ENCODE data around the gene EFEMP2. TPM values are rescaled to one million over a fixed set of nuclear protein-coding genes. Genes with fewer than 3 reads are reported as not detected.

The EFEMP2 gene
- total RNA-seq, 1 donor from 2014 or later: 310 TPM

- H3K9me3 Mint-ChIP-seq (ENCODE audit: low read depth): no peaks in the 10 kb centered on the region
- no peak for TF ChIP-seq CTCF (IDR thresholded peaks at IDR 0.05)
- H3K36me3 Mint-ChIP-seq (ENCODE audit: low read depth): peaks cover 26% of the 10 kb centered on the region
- no peaks in the 10 kb centered on the region for H3K27me3 Mint-ChIP-seq (ENCODE audit: low read depth)
- peak overlapping the region; percentile 57 for H3K27ac Mint-ChIP-seq (ENCODE audit: unreplicated experiment)
- DNase-seq (ENCODE audit: low spot score): peak; percentile 68
- H3K4me1 Mint-ChIP-seq (ENCODE audit: low read depth): peaks cover 50% of the 10 kb centered on the region
- H3K4me3 Mint-ChIP-seq (ENCODE audit: unreplicated experiment): no peak overlapping the region
These were observed 5.1 kb downstream of the EFEMP2 start for GRCh38 chr11:65867284-65868071.

GRCh38 chr11:65866509-65867283 is 5.9 kb downstream of the EFEMP2 start:
- Mint-ChIP-seq H3K4me1 (ENCODE audit: low read depth) (peaks cover 53% of the 10 kb centered on the region), H3K4me3 (ENCODE audit: unreplicated experiment) (no peak overlapping the region), H3K27me3 (ENCODE audit: low read depth) (no peaks in the 10 kb centered on the region), H3K9me3 (ENCODE audit: low read depth) (no peaks in the 10 kb centered on the region), H3K27ac (ENCODE audit: unreplicated experiment) (peak overlapping the region; percentile 57), H3K36me3 (ENCODE audit: low read depth) (peaks cover 26% of the 10 kb centered on the region)
- DNase-seq (ENCODE audit: low spot score): peak; percentile 72
- TF ChIP-seq CTCF (IDR thresholded peaks at IDR 0.05): no peak

GRCh38 chr11:65865550-65866172 is 6.9 kb downstream of the EFEMP2 start:
- H3K36me3 Mint-ChIP-seq (ENCODE audit: low read depth): peaks cover 26% of the 10 kb centered on the region
- H3K4me1 Mint-ChIP-seq (ENCODE audit: low read depth): peaks cover 49% of the 10 kb centered on the region
- no peak for TF ChIP-seq CTCF (IDR thresholded peaks at IDR 0.05)
- no peak overlapping the region for H3K4me3 Mint-ChIP-seq (ENCODE audit: unreplicated experiment)
- no peaks in the 10 kb centered on the region for H3K27me3 Mint-ChIP-seq (ENCODE audit: low read depth)
- H3K9me3 Mint-ChIP-seq (ENCODE audit: low read depth): no peaks in the 10 kb centered on the region
- peak overlapping the region; percentile 71 for H3K27ac Mint-ChIP-seq (ENCODE audit: unreplicated experiment)
- DNase-seq (ENCODE audit: low spot score): peak; percentile 68

GRCh38 chr11:65864706-65865471 is 7.7 kb downstream of the EFEMP2 start:
- H3K27ac Mint-ChIP-seq (ENCODE audit: unreplicated experiment): peak overlapping the region; percentile 71
- H3K4me3 Mint-ChIP-seq (ENCODE audit: unreplicated experiment): no peak overlapping the region
- no peaks in the 10 kb centered on the region for H3K9me3 Mint-ChIP-seq (ENCODE audit: low read depth)
- DNase-seq (ENCODE audit: low spot score): peak; percentile 76
- H3K4me1 Mint-ChIP-seq (ENCODE audit: low read depth): peaks cover 46% of the 10 kb centered on the region
- no peaks in the 10 kb centered on the region for H3K27me3 Mint-ChIP-seq (ENCODE audit: low read depth)
- TF ChIP-seq CTCF (IDR thresholded peaks at IDR 0.05): no peak
- peaks cover 26% of the 10 kb centered on the region for H3K36me3 Mint-ChIP-seq (ENCODE audit: low read depth)
